Esophagus muscularis mucosa (tissue), 4 donors: ENCODE results near the gene DEPDC4. TPM values are rescaled to one million over a fixed set of nuclear protein-coding genes. Genes with fewer than 3 reads are reported as not detected.

Experiments
- DNase-seq: peaks from one replicate; pipeline ENCODE4 v3.0.0-alpha.2; 2017; ENCODE audit errors: extremely low spot score
- H3K27ac ChIP-seq, 4 donors: fragments of 200-600 bp; sonication (generic); replicated peaks in 1 of 4; 1 replicate in 3 of 4; 2 replicates in 1 of 4; pipeline ENCODE4 v1.5.1; 2016 to 2019; ENCODE audit warnings: mild to moderate bottlenecking in 1 of 4
- H3K27me3 ChIP-seq, 4 donors: fragments of 200-600 bp; sonication (generic); one replicate each; pipeline versions ENCODE4 v1.5.1 to v1.6.0; 2016 to 2019
- H3K36me3 ChIP-seq, 4 donors: fragments of 200-600 bp; sonication (generic); one replicate each; pipeline ENCODE4 v1.5.1; 2016 to 2019
- H3K4me1 ChIP-seq, 4 donors: fragments of 200-600 bp; sonication (generic); one replicate each; pipeline ENCODE4 v1.5.1; 2016 to 2019
- H3K4me3 ChIP-seq, 4 donors: fragments of 200-600 bp; sonication (generic); 1 replicate in 2 of 4; 2 replicates in 2 of 4; pipeline ENCODE4 v1.5.1; 2016 to 2019; ENCODE audit warnings: mild to moderate bottlenecking in 4 of 4, moderate library complexity in 1 of 4
- H3K9me3 ChIP-seq, 4 donors: fragments of 200-600 bp; sonication (generic); 1 replicate in 3 of 4; 2 replicates in 1 of 4; pipeline ENCODE4 v1.5.1; 2016 to 2019
- CTCF ChIP-seq, 3 experiments: fragments of 200-600 bp in 2 of 3; fragments of 450-650 bp in 1 of 3; sonication (generic) in 2 of 3; IDR thresholded peaks; one replicate each; pipeline ENCODE4 v1.5.1; 2017 to 2019; ENCODE audit warnings: antibody characterized with exemption in 3 of 3, mild to moderate bottlenecking in 2 of 3, moderate library complexity in 1 of 3
- EP300 ChIP-seq: sonication (generic); formaldehyde crosslinking; IDR thresholded peaks from one replicate; pipeline ENCODE4 v1.6.1; 2017; ENCODE audit warnings: antibody characterized with exemption
- POLR2A ChIP-seq: fragments of 450-650 bp; IDR thresholded peaks from one replicate; pipeline ENCODE4 v1.6.1; 2017; ENCODE audit warnings: antibody characterized with exemption, moderate library complexity, mild to moderate bottlenecking, low read depth
- POLR2AphosphoS5 ChIP-seq, 2 donors: sonication (generic); formaldehyde crosslinking; IDR thresholded peaks; one replicate each; pipeline ENCODE4 v1.6.1; 2017; ENCODE audit warnings: antibody characterized with exemption in 2 of 2
- WGBS: methylation state at CpG from one replicate; pipeline ENCODE4 v1.1.5; 2018; 5-methylcytosine and 5-hydroxymethylcytosine counted together
- intact Hi-C: fragments of 100-400 bp; cut with DNase I; formaldehyde crosslinking; loops from one replicate; pipeline ENCODE4 v1.15.1; 2023
- total RNA-seq, 4 donors: library from RNA; depleted of rRNA; stranded (reverse); fragments of >200 nt; gene quantifications; one replicate each; pipeline versions ENCODE4 v1.1.0 to v1.2.1, GENCODE V29; 2016

The DEPDC4 gene
- total RNA-seq, 4 donors from 2014 or later: 0.34 to 0.50 TPM; not detected in 2

DNA sequence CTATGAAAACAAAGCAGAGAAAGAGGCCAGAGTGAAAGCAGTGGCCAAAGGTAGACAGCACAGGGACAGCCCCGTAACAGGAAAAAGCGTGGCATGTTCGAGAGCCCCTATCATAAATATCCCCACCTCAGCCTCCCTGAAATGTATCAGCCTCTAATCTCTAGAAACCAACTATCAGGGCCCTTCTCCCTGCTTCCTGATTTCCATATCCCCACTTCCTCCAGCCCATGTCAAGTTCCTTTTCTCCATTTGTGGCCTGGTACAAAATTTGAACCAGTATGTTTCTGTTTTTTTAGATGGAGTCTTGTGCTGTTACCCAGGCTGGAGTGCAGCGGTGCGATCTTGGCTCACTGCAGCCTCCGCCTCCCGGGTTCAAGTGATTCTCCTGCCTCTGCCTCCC lies 16.9 kb downstream of the DEPDC4 start:
- H3K9me3 ChIP-seq: no peaks in the 10 kb centered on the region
- no peaks in the 10 kb centered on the region for H3K36me3 ChIP-seq
- no peak for TF ChIP-seq EP300
- no peak for TF ChIP-seq POLR2A
- no peak for TF ChIP-seq POLR2AphosphoS5 (IDR thresholded peaks at IDR 0.05)
- no peak for TF ChIP-seq CTCF (IDR thresholded peaks at IDR 0.05)
- 95% methylated on average over 7 of the region's 7 CpGs for WGBS
- no peak for DNase-seq
- H3K27me3 ChIP-seq: no peaks in the 10 kb centered on the region
- no peak overlapping the region for H3K27ac ChIP-seq
- intact Hi-C loops: no loop called here
- H3K4me1 ChIP-seq: no peaks in the 10 kb centered on the region
- no peak overlapping the region for H3K4me3 ChIP-seq

DNA sequence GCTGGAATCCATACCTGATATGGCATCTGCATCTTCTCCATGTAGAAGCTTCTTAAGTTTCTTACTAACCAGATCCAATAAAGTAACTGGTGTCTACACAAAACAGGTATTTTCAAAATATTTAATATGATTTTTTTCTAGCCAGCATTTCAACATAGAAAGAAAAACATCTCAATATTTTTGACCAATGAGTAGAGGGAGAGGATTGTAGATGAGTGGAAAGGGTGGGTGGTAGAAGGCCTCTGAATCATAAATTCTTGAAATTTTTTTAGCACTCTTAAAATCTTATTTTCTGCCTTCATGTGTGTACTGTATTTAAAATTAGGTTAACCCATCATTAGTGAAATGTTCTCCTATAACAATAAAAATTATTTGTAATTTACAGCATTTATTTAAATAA lies 18.0 kb downstream of the DEPDC4 start:
- intact Hi-C loops: no loop called here
- no peaks in the 10 kb centered on the region for H3K9me3 ChIP-seq
- no peaks in the 10 kb centered on the region for H3K4me1 ChIP-seq
- H3K27me3 ChIP-seq: no peaks in the 10 kb centered on the region
- TF ChIP-seq POLR2AphosphoS5 (IDR thresholded peaks at IDR 0.05): no peak
- no peak for TF ChIP-seq CTCF (IDR thresholded peaks at IDR 0.05)
- no peak for TF ChIP-seq EP300
- no peak overlapping the region for H3K4me3 ChIP-seq
- H3K27ac ChIP-seq: no peak overlapping the region
- no peak for DNase-seq
- H3K36me3 ChIP-seq: no peaks in the 10 kb centered on the region

DNA sequence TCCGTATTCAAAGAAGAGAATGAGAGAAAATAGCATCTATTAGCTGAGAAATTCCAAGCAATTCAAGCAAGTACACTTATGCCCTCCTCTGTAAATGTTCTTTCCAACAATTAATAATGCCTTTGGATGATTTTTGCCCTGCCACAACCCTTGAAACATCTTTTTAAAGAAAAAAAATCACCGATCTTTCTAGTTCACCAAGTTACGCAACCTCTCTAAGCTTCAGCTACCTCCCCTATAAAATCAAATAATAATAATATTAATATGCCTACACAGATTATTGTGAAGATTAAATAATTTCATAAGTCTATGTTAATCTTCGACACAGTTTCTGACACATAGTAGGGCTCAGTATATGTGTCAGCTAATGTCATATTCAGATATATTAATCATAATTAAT lies 19.1 kb downstream of the DEPDC4 start:
- TF ChIP-seq EP300 (no peak), POLR2A (no peak), POLR2AphosphoS5 (IDR thresholded peaks at IDR 0.05) (no peak), CTCF (IDR thresholded peaks at IDR 0.05) (no peak)
- intact Hi-C loops: no loop called here
- Histone ChIP-seq H3K36me3 (no peaks in the 10 kb centered on the region), H3K4me1 (no peaks in the 10 kb centered on the region), H3K27ac (no peak overlapping the region), H3K4me3 (no peak overlapping the region), H3K27me3 (no peaks in the 10 kb centered on the region), H3K9me3 (no peaks in the 10 kb centered on the region)
- 94% methylated on average over 4 of the region's 4 CpGs for WGBS
- no peak for DNase-seq

- DNase-seq: no peak
- intact Hi-C loops: loop anchor here (5.0 kb wide), 1 partner anchor 494 kb away; no protein-coding TSS in a partner anchor
- Histone ChIP-seq H3K27me3 (no peaks in the 10 kb centered on the region), H3K4me1 (no peaks in the 10 kb centered on the region), H3K36me3 (no peaks in the 10 kb centered on the region), H3K9me3 (no peaks in the 10 kb centered on the region), H3K27ac (no peak overlapping the region), H3K4me3 (no peak overlapping the region)
- WGBS: 93% methylated on average over 5 of the region's 5 CpGs
- TF ChIP-seq EP300 (no peak), CTCF (IDR thresholded peaks at IDR 0.05) (no peak), POLR2AphosphoS5 (IDR thresholded peaks at IDR 0.05) (no peak), POLR2A (no peak)
Measured at GRCh38 chr12:100243137-100243536, 23.7 kb downstream of the DEPDC4 start.

- Histone ChIP-seq H3K36me3 (no peaks in the 10 kb centered on the region), H3K4me1 (peaks cover 0 to 4% (median under 1%) of the 10 kb centered on the region in 4 donors), H3K27me3 (no peaks in the 10 kb centered on the region), H3K27ac (no peak overlapping the region), H3K4me3 (no peak overlapping the region), H3K9me3 (no peaks in the 10 kb centered on the region)
- intact Hi-C loops: loop anchor here (10.0 kb wide), 1 partner anchor 105 kb away; no protein-coding TSS in a partner anchor
- no peak for TF ChIP-seq POLR2A
- no peak for TF ChIP-seq EP300
- no peak for TF ChIP-seq CTCF (IDR thresholded peaks at IDR 0.05)
- no peak for TF ChIP-seq POLR2AphosphoS5 (IDR thresholded peaks at IDR 0.05)
- DNase-seq: no peak
- 100% methylated on average over 1 of the region's 1 CpG for WGBS
Measured at GRCh38 chr12:100239589-100239988, 27.3 kb downstream of the DEPDC4 start.
